PC-3 (cell line): ENCODE measurements around the gene GFRA1.

Experiments used
- CTCF ChIP-seq: fragments of 300-600 bp; sonication (generic); conservative IDR thresholded peaks from 2 replicates; pipeline ENCODE4 v1.5.1; 2017; ENCODE audit warnings: antibody characterized with exemption, low read depth, mild to moderate bottlenecking, low read length
- EZH2 ChIP-seq: fragments of 300-600 bp; sonication (generic); IDR thresholded peaks from one replicate; pipeline ENCODE4 v1.6.1; 2017; ENCODE audit warnings: antibody characterized with exemption, mild to moderate bottlenecking, low read length; ENCODE audit not compliant: unreplicated experiment
- EZH2phosphoT487 ChIP-seq: fragments of 300-600 bp; sonication (generic); IDR thresholded peaks from 2 replicates; pipeline ENCODE4 v1.6.1; 2018; ENCODE audit warnings: mild to moderate bottlenecking, antibody characterized with exemption, low read length, borderline replicate concordance

GRCh38 chr10:116226766-116227165, 46.2 kb downstream of the GFRA1 start:
- TF ChIP-seq CTCF (no peak), EZH2 (no peak), EZH2phosphoT487 (no peak)
